ENCODE data around the gene TOR2A. TPM values are rescaled to one million over a fixed set of nuclear protein-coding genes. Genes with fewer than 3 reads are reported as not detected.

Gene TOR2A
- total RNA-seq, 2 donors from 2014 or later = 15.7 to 16.7 TPM

DNA sequence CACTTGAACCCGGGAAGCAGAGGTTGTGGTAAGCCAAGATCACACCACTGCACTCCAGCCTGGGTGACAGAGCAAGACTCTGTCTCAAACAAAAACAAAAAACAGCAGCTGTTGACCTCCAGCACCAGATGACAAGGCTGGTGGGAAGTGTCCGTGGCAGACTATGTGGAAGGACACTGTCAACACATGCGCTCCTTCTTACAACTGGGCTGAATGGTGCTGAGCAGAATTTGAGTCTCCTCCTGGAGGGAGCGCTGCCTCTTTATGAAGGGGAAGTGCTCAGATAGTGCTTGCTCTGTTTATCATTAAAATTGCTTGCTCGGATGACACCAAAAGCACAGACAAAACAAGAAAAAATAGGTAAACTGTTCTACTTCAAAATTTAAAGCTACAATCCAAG is 37.5 kb downstream of the TOR2A start:
- TF ChIP-seq, protein P1, sequence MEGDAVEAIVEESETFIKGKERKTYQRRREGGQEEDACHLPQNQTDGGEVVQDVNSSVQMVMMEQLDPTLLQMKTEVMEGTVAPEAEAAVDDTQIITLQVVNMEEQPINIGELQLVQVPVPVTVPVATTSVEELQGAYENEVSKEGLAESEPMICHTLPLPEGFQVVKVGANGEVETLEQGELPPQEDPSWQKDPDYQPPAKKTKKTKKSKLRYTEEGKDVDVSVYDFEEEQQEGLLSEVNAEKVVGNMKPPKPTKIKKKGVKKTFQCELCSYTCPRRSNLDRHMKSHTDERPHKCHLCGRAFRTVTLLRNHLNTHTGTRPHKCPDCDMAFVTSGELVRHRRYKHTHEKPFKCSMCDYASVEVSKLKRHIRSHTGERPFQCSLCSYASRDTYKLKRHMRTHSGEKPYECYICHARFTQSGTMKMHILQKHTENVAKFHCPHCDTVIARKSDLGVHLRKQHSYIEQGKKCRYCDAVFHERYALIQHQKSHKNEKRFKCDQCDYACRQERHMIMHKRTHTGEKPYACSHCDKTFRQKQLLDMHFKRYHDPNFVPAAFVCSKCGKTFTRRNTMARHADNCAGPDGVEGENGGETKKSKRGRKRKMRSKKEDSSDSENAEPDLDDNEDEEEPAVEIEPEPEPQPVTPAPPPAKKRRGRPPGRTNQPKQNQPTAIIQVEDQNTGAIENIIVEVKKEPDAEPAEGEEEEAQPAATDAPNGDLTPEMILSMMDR (conservative IDR thresholded peaks at IDR 0.05) = no peak
- Mint-ChIP-seq H3K9me3 (no peaks in the 10 kb centered on the region), H3K4me3 (no peak overlapping the region), H3K36me3 (ENCODE audit: low read depth) (no peaks in the 10 kb centered on the region), H3K27ac (no peak overlapping the region), H3K27me3 (ENCODE audit: insufficient read depth) (no peaks in the 10 kb centered on the region), H3K4me1 (no peaks in the 10 kb centered on the region)
- no peak overlapping the region for H3K9ac ChIP-seq (ENCODE audit: extremely low read depth, low read length, poor library complexity, severe bottlenecking)
- no peak for DNase-seq
- 92 to 95% methylated on average over 3 to 5 of the region's 5 CpGs for WGBS, 2 experiments (ENCODE audit: insufficient coverage in 1 of 2, insufficient read length in 1 of 2)
- no peaks in the 10 kb centered on the region for H3K36me3 ChIP-seq (ENCODE audit: control insufficient read depth, insufficient read depth, low read length)
- H3K4me1 ChIP-seq (ENCODE audit: control insufficient read depth, insufficient read depth, low read length) = no peaks in the 10 kb centered on the region
- H3K27ac ChIP-seq (ENCODE audit: low read depth, low read length) = no peak overlapping the region
- no peak overlapping the region for H3K4me3 ChIP-seq (ENCODE audit: low read length)
- no peaks in the 10 kb centered on the region for H3K27me3 ChIP-seq (ENCODE audit: control insufficient read depth, insufficient read depth, low read length, poor library complexity, severe bottlenecking)
- H3K9me3 ChIP-seq (ENCODE audit: control insufficient read depth, low read length) = no peaks in the 10 kb centered on the region

GRCh38 chr9:127694890-127695720 is 40.0 kb downstream of the TOR2A start:
- Mint-ChIP-seq H3K9me3 (no peaks in the 10 kb centered on the region), H3K36me3 (ENCODE audit: low read depth) (peaks cover 10% of the 10 kb centered on the region), H3K27ac (no peak overlapping the region), H3K4me1 (no peaks in the 10 kb centered on the region), H3K27me3 (ENCODE audit: insufficient read depth) (no peaks in the 10 kb centered on the region), H3K4me3 (no peak overlapping the region)
- no peak for DNase-seq
- H3K27ac ChIP-seq (ENCODE audit: low read depth, low read length) = no peak overlapping the region
- H3K9me3 ChIP-seq (ENCODE audit: control insufficient read depth, low read length) = no peaks in the 10 kb centered on the region
- no peak overlapping the region for H3K9ac ChIP-seq (ENCODE audit: extremely low read depth, low read length, poor library complexity, severe bottlenecking)
- H3K4me3 ChIP-seq (ENCODE audit: low read length) = no peak overlapping the region
- TF ChIP-seq, protein P1 (conservative IDR thresholded peaks at IDR 0.05) = no peak
- no peaks in the 10 kb centered on the region for H3K36me3 ChIP-seq (ENCODE audit: control insufficient read depth, insufficient read depth, low read length)
- H3K4me1 ChIP-seq (ENCODE audit: control insufficient read depth, insufficient read depth, low read length) = no peaks in the 10 kb centered on the region
- no peaks in the 10 kb centered on the region for H3K27me3 ChIP-seq (ENCODE audit: control insufficient read depth, insufficient read depth, low read length, poor library complexity, severe bottlenecking)
- 92 to 94% methylated on average over 7 to 9 of the region's 9 CpGs for WGBS, 2 experiments (ENCODE audit: insufficient coverage in 1 of 2, insufficient read length in 1 of 2)

DNA sequence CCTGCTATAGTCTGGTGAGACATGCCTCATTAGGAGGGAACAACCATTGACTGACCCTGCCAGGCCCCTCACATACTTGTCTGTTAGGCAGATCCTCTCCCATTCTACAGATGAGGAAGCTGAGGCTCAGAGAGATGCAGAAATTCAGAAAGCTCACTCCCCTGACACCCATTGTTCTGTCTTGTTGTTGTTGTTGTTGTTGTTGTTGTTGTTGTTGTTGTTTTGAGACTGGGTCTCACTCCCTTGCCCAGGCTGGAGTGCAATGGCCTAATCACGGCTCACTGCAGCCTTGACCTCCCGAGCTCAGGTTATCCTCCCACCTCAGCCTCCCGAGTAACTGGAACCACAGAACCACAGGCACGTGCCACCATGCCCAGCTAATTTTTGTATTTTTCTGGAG is 41.4 kb downstream of the TOR2A start:
- WGBS, 2 experiments (ENCODE audit: insufficient coverage in 1 of 2, insufficient read length in 1 of 2) = 93 to 96% methylated on average over 4 of the region's 4 CpGs
- TF ChIP-seq, protein P1 (conservative IDR thresholded peaks at IDR 0.05) = no peak
- Mint-ChIP-seq H3K9me3 (no peaks in the 10 kb centered on the region), H3K27me3 (ENCODE audit: insufficient read depth) (no peaks in the 10 kb centered on the region), H3K4me3 (no peak overlapping the region), H3K4me1 (no peaks in the 10 kb centered on the region), H3K27ac (no peak overlapping the region), H3K36me3 (ENCODE audit: low read depth) (peaks cover 20% of the 10 kb centered on the region)
- H3K27ac ChIP-seq (ENCODE audit: low read depth, low read length) = no peak overlapping the region
- H3K4me1 ChIP-seq (ENCODE audit: control insufficient read depth, insufficient read depth, low read length) = no peaks in the 10 kb centered on the region
- no peaks in the 10 kb centered on the region for H3K9me3 ChIP-seq (ENCODE audit: control insufficient read depth, low read length)
- H3K4me3 ChIP-seq (ENCODE audit: low read length) = no peak overlapping the region
- no peaks in the 10 kb centered on the region for H3K36me3 ChIP-seq (ENCODE audit: control insufficient read depth, insufficient read depth, low read length)
- no peak overlapping the region for H3K9ac ChIP-seq (ENCODE audit: extremely low read depth, low read length, poor library complexity, severe bottlenecking)
- DNase-seq = no peak
- no peaks in the 10 kb centered on the region for H3K27me3 ChIP-seq (ENCODE audit: control insufficient read depth, insufficient read depth, low read length, poor library complexity, severe bottlenecking)
